HepG2 (cell line): Measurements from ENCODE around the gene VCP. TPM values are rescaled to one million over a fixed set of nuclear protein-coding genes. Genes with fewer than 3 reads are reported as not detected.
A peak's percentile ranks its signal among the peaks of the same experiment; 100 is the strongest.

Experiments used
- CENPT ChIP-seq: sonication (generic); formaldehyde crosslinking; IDR thresholded peaks from 2 replicates; pipeline ENCODE4 v1.8.0; 2022; ENCODE audit warnings: low read depth, mild to moderate bottlenecking, moderate library complexity, missing genetic modification reagents
- CSRNP2 ChIP-seq: sonication (generic); formaldehyde crosslinking; conservative IDR thresholded peaks from 2 replicates; pipeline ENCODE4 v1.8.0; 2022; ENCODE audit warnings: low read depth, missing genetic modification reagents
- FOXA1 ChIP-seq, 2 experiments: fragments of 450-650 bp in 1 of 2; sonication (generic) in 1 of 2; formaldehyde crosslinking in 1 of 2; IDR thresholded peaks; 2 replicates each; pipeline versions ENCODE4 v1.4.0 to v1.6.1; 2016 to 2020; ENCODE audit warnings: missing genetic modification reagents in 1 of 2
- HDAC6 ChIP-seq: fragments of 200-600 bp; sonication (generic); IDR thresholded peaks from 2 replicates; pipeline ENCODE4 v1.7.0; 2017; ENCODE audit warnings: mild to moderate bottlenecking, antibody characterized with exemption, low read length, low read depth
- NCOA1 ChIP-seq: sonication (generic); formaldehyde crosslinking; IDR thresholded peaks from 2 replicates; pipeline ENCODE4 v1.9.0; 2021; ENCODE audit warnings: missing genetic modification reagents
- NFATC3 ChIP-seq: sonication (generic); formaldehyde crosslinking; IDR thresholded peaks from 2 replicates; pipeline ENCODE4 v1.5.1; 2020; ENCODE audit warnings: mild to moderate bottlenecking, missing genetic modification reagents
- PTBP1 ChIP-seq: fragments of 200-400 bp; formaldehyde crosslinking; IDR thresholded peaks from 2 replicates; pipeline ENCODE4 v1.6.1; 2018; ENCODE audit warnings: low read length, low read depth; ENCODE audit not compliant: poor library complexity, severe bottlenecking
- RARG ChIP-seq: sonication (generic); formaldehyde crosslinking; IDR thresholded peaks from 2 replicates; pipeline ENCODE4 v1.4.0; 2020; ENCODE audit warnings: low read depth, mild to moderate bottlenecking, missing genetic modification reagents
- REST ChIP-seq, 2 experiments: IDR thresholded peaks; 2 replicates each; pipeline ENCODE4 v1.6.1; 2011 to 2012; ENCODE audit warnings: low read length in 2 of 2, borderline replicate concordance in 1 of 2, low read depth in 1 of 2, mild to moderate bottlenecking in 1 of 2, moderate library complexity in 1 of 2
- SETDB1 ChIP-seq: sonication (generic); formaldehyde crosslinking; IDR thresholded peaks from 2 replicates; pipeline ENCODE4 v1.5.1; 2020; ENCODE audit warnings: missing genetic modification reagents, mild to moderate bottlenecking, borderline replicate concordance
- SIX1 ChIP-seq: sonication (generic); formaldehyde crosslinking; IDR thresholded peaks from 2 replicates; pipeline ENCODE4 v1.4.0; 2020; ENCODE audit warnings: missing genetic modification reagents, borderline replicate concordance
- TBX3 ChIP-seq: fragments of 450-650 bp; IDR thresholded peaks from 2 replicates; pipeline ENCODE4 v1.6.1; 2017; ENCODE audit warnings: antibody characterized with exemption, mild to moderate bottlenecking, inconsistent platforms, borderline replicate concordance
- ZBTB42 ChIP-seq: sonication (generic); formaldehyde crosslinking; IDR thresholded peaks from 2 replicates; pipeline ENCODE4 v1.5.0; 2020; ENCODE audit warnings: mild to moderate bottlenecking, missing genetic modification reagents
- ZNF556 ChIP-seq: sonication (generic); formaldehyde crosslinking; IDR thresholded peaks from 2 replicates; pipeline ENCODE4 v1.4.0; 2020; ENCODE audit warnings: mild to moderate bottlenecking, missing genetic modification reagents, borderline replicate concordance
- ZNF713 ChIP-seq: sonication (generic); formaldehyde crosslinking; IDR thresholded peaks from 2 replicates; pipeline ENCODE4 v1.4.0; 2020; ENCODE audit warnings: mild to moderate bottlenecking, missing genetic modification reagents
- ZSCAN5A ChIP-seq: sonication (generic); formaldehyde crosslinking; IDR thresholded peaks from 2 replicates; pipeline ENCODE4 v1.8.0; 2022; ENCODE audit warnings: mild to moderate bottlenecking, missing genetic modification reagents, borderline replicate concordance
- polyA plus RNA-seq, 8 experiments: library from polyadenylated mRNA; depleted of rRNA in 3 of 8; stranded (reverse) in 7 of 8; unstranded in 1 of 8; fragments of >200 nt; fragmentation: Illumina TruSeq in 4 of 8; extraction: Trizol in 4 of 8; gene quantifications; 2 replicates each; pipeline versions ENCODE4 v1.2.1 to v1.2.3, GENCODE V29; 2011 to 2016; ENCODE audit warnings: low read depth in 4 of 8, missing spikeins in 1 of 8, mixed read lengths in 1 of 8; ENCODE audit not compliant: insufficient read depth in 1 of 8
- total RNA-seq, 5 experiments: library from RNA; depleted of rRNA; stranded (reverse); fragments of >200 nt; fragmentation: Illumina TruSeq; extraction: Trizol; gene quantifications; 2 replicates each; pipeline ENCODE4 v1.2.3, GENCODE V29; 2016; ENCODE audit warnings: low read depth in 1 of 5
- TF ChIP-seq, protein P1 (sequence below): sonication (generic); formaldehyde crosslinking; IDR thresholded peaks from 2 replicates; pipeline ENCODE4 v1.8.1; 2023; ENCODE audit warnings: missing genetic modification reagents, inconsistent platforms, borderline replicate concordance
- TF ChIP-seq, protein P2 (sequence below): sonication (generic); formaldehyde crosslinking; IDR thresholded peaks from 2 replicates; pipeline ENCODE4 v1.4.0; 2020; ENCODE audit warnings: mild to moderate bottlenecking, missing genetic modification reagents

Gene VCP
- total and polyA plus RNA-seq, 2 of the 13 experiments (the other 11 are each of a cell fraction or from before 2014, with no cell fraction given): 143 to 391 TPM

GRCh38 chr9:35079426-35080341 lies 7.3 kb upstream of the VCP start, which contains the start of gene FANCG (continued):
- TF ChIP-seq, protein P1, sequence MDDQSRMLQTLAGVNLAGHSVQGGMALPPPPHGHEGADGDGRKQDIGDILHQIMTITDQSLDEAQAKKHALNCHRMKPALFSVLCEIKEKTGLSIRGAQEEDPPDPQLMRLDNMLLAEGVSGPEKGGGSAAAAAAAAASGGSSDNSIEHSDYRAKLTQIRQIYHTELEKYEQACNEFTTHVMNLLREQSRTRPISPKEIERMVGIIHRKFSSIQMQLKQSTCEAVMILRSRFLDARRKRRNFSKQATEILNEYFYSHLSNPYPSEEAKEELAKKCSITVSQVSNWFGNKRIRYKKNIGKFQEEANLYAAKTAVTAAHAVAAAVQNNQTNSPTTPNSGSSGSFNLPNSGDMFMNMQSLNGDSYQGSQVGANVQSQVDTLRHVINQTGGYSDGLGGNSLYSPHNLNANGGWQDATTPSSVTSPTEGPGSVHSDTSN: no peak
- no peak; the same call in 1 of the 2 replicates for TF ChIP-seq ZBTB42 (CRISPR knock-in tag)
- TF ChIP-seq CENPT (CRISPR knock-in tag): peak; percentile 86; the same call in 1 of the 2 replicates
- TF ChIP-seq HDAC6: no peak
- TF ChIP-seq CSRNP2 (CRISPR knock-in tag): no peak
- no peak for TF ChIP-seq NFATC3 (CRISPR knock-in tag)
- no peak for TF ChIP-seq SETDB1
- TF ChIP-seq TBX3: no peak
- TF ChIP-seq, protein P2, sequence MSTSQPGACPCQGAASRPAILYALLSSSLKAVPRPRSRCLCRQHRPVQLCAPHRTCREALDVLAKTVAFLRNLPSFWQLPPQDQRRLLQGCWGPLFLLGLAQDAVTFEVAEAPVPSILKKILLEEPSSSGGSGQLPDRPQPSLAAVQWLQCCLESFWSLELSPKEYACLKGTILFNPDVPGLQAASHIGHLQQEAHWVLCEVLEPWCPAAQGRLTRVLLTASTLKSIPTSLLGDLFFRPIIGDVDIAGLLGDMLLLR (CRISPR knock-in tag): peak; percentile 86
- no peak for TF ChIP-seq FOXA1 (IDR thresholded peaks at IDR 0.05)
- peak; percentile 12; the same call in 1 of the 2 replicates for TF ChIP-seq FOXA1 (CRISPR knock-in tag; IDR thresholded peaks at IDR 0.05)
- TF ChIP-seq SIX1 (CRISPR knock-in tag): peak; percentile 93; the same call in 1 of the 2 replicates
- peak; percentile 83; the same call in 1 of the 2 replicates for TF ChIP-seq ZSCAN5A (CRISPR knock-in tag)
- TF ChIP-seq ZNF556: peak; percentile 62; the same call in 1 of the 2 replicates
- TF ChIP-seq RARG (CRISPR knock-in tag): no peak
- no peak for TF ChIP-seq NCOA1 (CRISPR knock-in tag)
- TF ChIP-seq ZNF713 (CRISPR knock-in tag): no peak
- peak; percentile 81 for TF ChIP-seq PTBP1
- no peak for TF ChIP-seq REST (IDR thresholded peaks at IDR 0.05; ENCODE audit: borderline replicate concordance in 1 of 2, low read depth in 1 of 2, low read length in 2 of 2)
